ENCODE results near the gene TUBB. TPM values are rescaled to one million over a fixed set of nuclear protein-coding genes. Genes with fewer than 3 reads are reported as not detected.

The TUBB gene
- total RNA-seq, 3 donors from 2014 or later, result 113 to 328 (median 307) TPM

DNA sequence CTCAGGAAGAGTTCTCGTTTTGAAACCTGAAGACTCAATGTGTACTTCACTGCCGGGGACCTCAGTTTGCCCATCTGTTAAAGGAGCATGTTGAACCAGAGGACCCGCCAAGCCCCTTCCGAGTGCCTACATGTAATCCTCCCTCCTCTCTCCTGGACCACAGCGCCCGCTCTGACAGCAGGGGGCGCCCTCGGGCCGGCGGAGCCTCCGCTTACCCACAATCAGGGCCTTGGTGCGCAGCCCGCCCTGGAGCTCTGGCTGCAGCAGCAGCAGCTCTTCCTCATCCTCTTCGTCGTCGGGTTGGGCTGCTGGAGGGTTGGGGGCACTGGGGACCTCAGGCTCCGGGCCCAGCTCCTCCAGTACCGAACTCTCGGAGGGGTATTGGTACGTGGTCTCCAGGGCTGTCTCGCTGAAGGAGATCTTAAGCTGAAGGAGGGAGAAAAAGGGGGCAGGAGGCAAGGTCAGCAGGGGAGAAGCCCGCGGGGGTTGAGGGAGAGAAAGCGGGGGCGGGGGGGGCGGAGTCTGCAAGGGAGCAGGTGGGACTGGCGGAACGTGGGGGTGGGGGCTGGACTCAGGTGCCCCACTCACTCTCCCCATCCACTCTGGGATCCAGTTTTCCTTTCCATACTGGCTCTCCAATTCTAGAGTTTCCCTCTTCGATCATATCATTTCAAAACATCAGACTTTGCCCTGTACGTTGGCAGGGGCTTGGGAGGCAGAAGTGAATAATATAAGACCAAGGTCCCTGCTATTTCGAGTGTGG, 41.0 kb upstream of the TUBB start:
- DNase-seq (peak; percentile 88 to 93 (median 93)), ATAC-seq (peak; percentile 87)
- intact Hi-C loops (cut with DNase I, micrococcal nuclease), result loop anchor here in 1 of 2 donors (2.0 kb wide), 1 partner anchor 44 kb away; no protein-coding TSS in a partner anchor
- Histone ChIP-seq H3K9me3 (no peaks in the 10 kb centered on the region), H3K4me1 (ENCODE audit: low read depth) (peaks cover 17% of the 10 kb centered on the region), H3K36me3 (ENCODE audit: low read depth) (no peaks in the 10 kb centered on the region), H3K4me3 (no peak overlapping the region)
- TF ChIP-seq CTCF (IDR thresholded peaks at IDR 0.05), result peak; percentile 93

DNA sequence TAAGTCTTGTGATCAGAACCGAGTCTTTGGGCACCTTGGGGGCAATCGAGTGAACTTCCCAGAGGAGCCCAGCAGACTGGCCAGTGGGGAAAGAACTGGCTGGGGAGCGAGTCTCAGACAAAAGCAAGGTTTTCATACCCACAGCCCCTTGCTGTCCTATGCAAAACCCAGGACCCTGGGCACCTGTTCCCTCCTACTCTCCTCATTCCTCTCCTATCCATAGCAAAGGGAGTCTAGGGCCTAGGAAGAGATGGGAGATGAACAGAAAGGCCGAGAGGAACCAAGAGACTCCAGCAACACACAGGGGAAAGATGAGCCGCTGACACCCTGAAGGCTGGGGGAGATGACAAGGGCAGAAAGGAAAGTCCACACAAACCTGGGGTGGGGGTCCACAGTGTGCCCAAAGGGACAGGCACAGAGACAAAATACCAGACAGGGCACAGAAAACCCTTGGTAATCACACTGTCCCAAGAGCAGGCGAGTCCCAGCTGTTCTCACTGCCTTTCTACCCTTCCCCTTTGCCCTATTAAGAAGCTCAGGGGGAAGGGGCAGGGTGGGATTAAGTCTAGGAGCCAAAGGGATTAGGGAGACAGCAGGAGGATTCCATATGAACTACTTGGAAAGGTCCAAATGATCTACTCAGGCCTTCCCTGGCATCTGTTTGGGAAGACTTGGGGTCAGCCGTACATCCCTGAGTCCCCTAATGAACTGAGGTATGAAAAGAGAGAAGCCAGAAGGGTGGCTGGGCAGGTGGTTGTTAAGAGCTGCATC, 40.2 kb upstream of the TUBB start:
- DNase-seq, result peak in 1 of 3 donors; percentile 17
- intact Hi-C loops (cut with DNase I, micrococcal nuclease), result loop anchor here (2.0 kb wide), 1 partner anchor 43 kb away; no protein-coding TSS in a partner anchor
- no peak overlapping the region for H3K4me3 ChIP-seq
- H3K36me3 ChIP-seq (ENCODE audit: low read depth), result no peaks in the 10 kb centered on the region
- no peak for ATAC-seq
- no peak for TF ChIP-seq CTCF (IDR thresholded peaks at IDR 0.05)
- H3K9me3 ChIP-seq, result no peaks in the 10 kb centered on the region
- peaks cover 17% of the 10 kb centered on the region for H3K4me1 ChIP-seq (ENCODE audit: low read depth)

DNA sequence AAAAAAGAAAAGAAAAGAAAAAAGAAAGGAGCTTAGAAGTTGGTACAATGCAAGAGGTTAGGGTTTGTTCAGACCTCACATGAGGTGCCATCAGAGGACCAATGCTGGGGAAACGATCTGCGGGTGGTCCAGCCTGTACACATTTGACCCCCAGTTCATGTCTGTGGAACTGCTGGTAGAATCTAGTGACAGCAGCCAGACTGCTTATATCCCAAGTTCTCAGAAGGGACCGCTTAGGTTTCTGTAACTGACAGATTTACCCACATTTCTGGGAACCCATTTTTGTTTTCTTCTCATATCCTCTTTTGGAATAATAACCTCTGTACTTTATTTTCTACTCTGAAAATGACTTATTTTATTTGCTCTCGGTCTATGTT, 38.4 kb upstream of the TUBB start:
- Histone ChIP-seq H3K36me3 (ENCODE audit: low read depth) (no peaks in the 10 kb centered on the region), H3K4me3 (no peak overlapping the region), H3K4me1 (ENCODE audit: low read depth) (peaks cover 17% of the 10 kb centered on the region), H3K9me3 (no peaks in the 10 kb centered on the region)
- ATAC-seq (no peak), DNase-seq (peak in 1 of 3 donors; percentile 17)
- intact Hi-C loops (cut with DNase I, micrococcal nuclease), result loop anchor here in 1 of 2 donors (2.0 kb wide), 1 partner anchor 41 kb away; no protein-coding TSS in a partner anchor
- no peak for TF ChIP-seq CTCF (IDR thresholded peaks at IDR 0.05)

- Histone ChIP-seq H3K4me1 (ENCODE audit: low read depth) (peaks cover 18% of the 10 kb centered on the region), H3K9me3 (no peaks in the 10 kb centered on the region), H3K4me3 (peak overlapping the region; percentile 14), H3K36me3 (ENCODE audit: low read depth) (no peaks in the 10 kb centered on the region)
- intact Hi-C loops (cut with DNase I, micrococcal nuclease), result no loop called here
- ATAC-seq, result peak; percentile 57
- TF ChIP-seq CTCF (IDR thresholded peaks at IDR 0.05), result no peak
- peak; percentile 79 to 96 (median 84) for DNase-seq
These were observed 37.7 kb upstream of the TUBB start for GRCh38 chr6:30682143-30683117.

Measured in mucosa of descending colon (tissue), 3 donors.